ENCODE measurements around the gene HAUS7.

The HAUS7 gene

GRCh38 chrX:153491351-153491914 lies 21.1 kb upstream of the HAUS7 start:
- in situ Hi-C loops (cut with MboI; ENCODE audit: low sequenced_read_pairs, unreplicated experiment): no loop called here
- TF ChIP-seq CTCF (IDR thresholded peaks at IDR 0.05; ENCODE audit: borderline replicate concordance, control extremely low read depth, extremely low read depth, insufficient read depth, missing control alignments): no peak
- DNase-seq (ENCODE audit: low spot score): no peak

DNA sequence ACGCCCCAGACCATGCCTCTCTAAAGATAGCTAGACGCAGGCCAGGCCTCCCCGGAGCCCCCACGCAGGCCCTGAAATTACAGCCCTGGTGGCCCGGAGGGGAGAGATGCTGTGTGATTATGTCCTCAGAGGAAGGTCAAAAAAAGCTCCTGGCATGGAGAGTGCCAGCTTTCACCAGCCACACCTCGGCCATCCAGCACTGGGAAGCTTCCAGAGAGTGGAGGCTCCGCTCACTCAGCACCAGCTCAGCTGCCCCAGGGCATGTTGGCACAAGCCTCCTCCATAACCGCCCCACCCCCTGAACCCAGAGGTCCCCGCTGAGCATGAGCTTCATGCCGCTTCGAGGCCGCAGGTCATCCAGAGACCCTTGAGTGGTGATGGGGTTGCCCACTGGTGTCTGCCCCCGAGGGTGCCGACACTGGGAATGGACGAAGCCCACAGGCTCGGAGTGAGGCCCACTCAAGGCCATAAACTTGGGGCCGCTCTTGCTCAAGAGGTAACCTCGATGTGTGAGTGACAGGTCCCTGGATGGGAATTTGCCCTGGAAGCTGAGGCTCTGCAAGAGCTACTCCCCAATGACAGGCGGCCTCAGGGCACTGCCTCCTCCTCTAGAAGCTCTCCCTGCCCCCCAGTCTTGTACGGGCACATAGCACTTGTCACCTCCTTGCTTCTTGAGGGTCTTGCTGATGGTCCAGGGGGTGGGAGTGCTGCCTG lies 20.0 kb upstream of the HAUS7 start:
- DNase-seq (ENCODE audit: low spot score): no peak
- no peak for TF ChIP-seq CTCF (IDR thresholded peaks at IDR 0.05; ENCODE audit: borderline replicate concordance, control extremely low read depth, extremely low read depth, insufficient read depth, missing control alignments)
- in situ Hi-C loops (cut with MboI; ENCODE audit: low sequenced_read_pairs, unreplicated experiment): no loop called here

DNA sequence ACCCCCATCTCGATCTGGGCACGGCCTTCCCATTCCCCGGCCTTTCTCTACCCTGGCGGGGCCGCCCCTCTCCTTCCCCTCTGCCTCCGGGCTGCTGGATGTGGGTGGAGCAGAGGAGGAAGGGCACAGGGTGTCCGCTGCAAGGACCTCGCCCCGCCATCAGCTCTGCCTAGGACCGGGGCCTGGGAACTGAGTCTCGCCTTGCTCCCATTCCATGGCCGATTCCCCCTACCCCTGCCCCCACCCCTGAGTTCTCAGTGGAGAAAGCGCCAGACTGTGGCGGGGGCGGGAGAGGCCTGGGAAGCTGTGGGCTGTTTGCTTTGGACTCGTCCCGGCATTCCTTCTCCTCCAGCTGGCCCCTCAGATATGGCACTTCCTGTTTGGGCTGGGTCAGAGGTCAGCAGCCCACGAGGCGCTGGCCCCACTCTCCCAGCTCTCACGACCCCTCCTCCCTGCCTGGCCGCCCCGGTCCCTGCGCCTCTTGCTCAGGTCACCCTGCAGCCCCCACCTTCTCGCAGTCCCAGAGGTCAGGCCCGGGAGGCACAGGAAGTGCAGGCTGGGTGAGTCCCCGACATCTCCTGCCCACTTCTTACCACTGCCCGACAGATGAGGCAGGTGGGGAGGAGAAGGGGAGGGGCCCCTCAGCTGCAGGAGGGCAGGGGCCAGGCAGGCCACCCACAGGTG lies 18.0 kb upstream of the HAUS7 start:
- no peak for DNase-seq (ENCODE audit: low spot score)
- in situ Hi-C loops (cut with MboI; ENCODE audit: low sequenced_read_pairs, unreplicated experiment): no loop called here
- TF ChIP-seq CTCF (IDR thresholded peaks at IDR 0.05; ENCODE audit: borderline replicate concordance, control extremely low read depth, extremely low read depth, insufficient read depth, missing control alignments): no peak

- no peak for TF ChIP-seq CTCF (IDR thresholded peaks at IDR 0.05; ENCODE audit: borderline replicate concordance, control extremely low read depth, extremely low read depth, insufficient read depth, missing control alignments)
- in situ Hi-C loops (cut with MboI; ENCODE audit: low sequenced_read_pairs, unreplicated experiment): no loop called here
- no peak for DNase-seq (ENCODE audit: low spot score)
Measured at GRCh38 chrX:153487590-153488071, 17.3 kb upstream of the HAUS7 start.

- no peak for DNase-seq (ENCODE audit: low spot score)
- TF ChIP-seq CTCF (IDR thresholded peaks at IDR 0.05; ENCODE audit: borderline replicate concordance, control extremely low read depth, extremely low read depth, insufficient read depth, missing control alignments): no peak
- in situ Hi-C loops (cut with MboI; ENCODE audit: low sequenced_read_pairs, unreplicated experiment): no loop called here
Measured at GRCh38 chrX:153486171-153486570, 15.8 kb upstream of the HAUS7 start.

- no peak for TF ChIP-seq CTCF (IDR thresholded peaks at IDR 0.05; ENCODE audit: borderline replicate concordance, control extremely low read depth, extremely low read depth, insufficient read depth, missing control alignments)
- no peak for DNase-seq (ENCODE audit: low spot score)
- in situ Hi-C loops (cut with MboI; ENCODE audit: low sequenced_read_pairs, unreplicated experiment): no loop called here
Measured at GRCh38 chrX:153485396-153486080, 15.2 kb upstream of the HAUS7 start.

All from GM13976 (cell line).